Fibroblast of villous mesenchyme (primary cell): ENCODE data around the gene ARHGEF16. TPM values are rescaled to one million over a fixed set of nuclear protein-coding genes. Genes with fewer than 3 reads are reported as not detected.

Experiments
- DNase-seq: peaks from one replicate; pipeline ENCODE4 v3.0.0-alpha.2; 2010; ENCODE audit warnings: low read depth
- H3K4me3 ChIP-seq: 2 replicates; pipeline ENCODE4 v1.5.1; 2011; ENCODE audit warnings: low read depth, mild to moderate bottlenecking, low read length
- total RNA-seq: library from RNA; depleted of rRNA; stranded (reverse); fragments of >200 nt; gene quantifications from 2 replicates; pipeline ENCODE4 v1.2.3, GENCODE V29; 2012
- TF ChIP-seq, protein P1 (sequence below): IDR thresholded peaks from 2 replicates; pipeline ENCODE4 v1.5.1; 2012; ENCODE audit warnings: low read depth, mild to moderate bottlenecking, low read length; ENCODE audit not compliant: insufficient read depth

The ARHGEF16 gene
- total RNA-seq, 1 donor: 0.86 TPM

DNA sequence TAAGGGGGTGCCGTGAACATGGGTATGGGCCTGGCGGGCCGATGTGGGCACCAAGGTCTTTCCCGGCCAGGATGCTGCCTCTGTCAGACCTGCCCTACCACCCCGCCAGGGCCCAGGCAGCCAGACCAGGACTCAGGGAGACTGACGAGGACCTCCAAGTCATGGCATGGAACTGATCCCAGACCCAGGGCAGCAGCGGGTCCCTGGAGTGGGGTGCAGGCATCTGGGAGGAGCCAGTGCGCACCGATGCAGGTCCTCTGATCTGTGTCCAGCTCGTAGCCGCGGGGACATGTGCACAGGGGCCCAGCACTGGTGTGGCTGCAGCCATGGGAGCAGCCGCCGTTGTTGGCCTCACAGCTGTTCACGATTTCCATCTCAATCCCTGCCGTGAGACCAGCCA, 56.8 kb downstream of the ARHGEF16 start:
- no peak for DNase-seq
- H3K4me3 ChIP-seq: no peak overlapping the region
- TF ChIP-seq, protein P1, sequence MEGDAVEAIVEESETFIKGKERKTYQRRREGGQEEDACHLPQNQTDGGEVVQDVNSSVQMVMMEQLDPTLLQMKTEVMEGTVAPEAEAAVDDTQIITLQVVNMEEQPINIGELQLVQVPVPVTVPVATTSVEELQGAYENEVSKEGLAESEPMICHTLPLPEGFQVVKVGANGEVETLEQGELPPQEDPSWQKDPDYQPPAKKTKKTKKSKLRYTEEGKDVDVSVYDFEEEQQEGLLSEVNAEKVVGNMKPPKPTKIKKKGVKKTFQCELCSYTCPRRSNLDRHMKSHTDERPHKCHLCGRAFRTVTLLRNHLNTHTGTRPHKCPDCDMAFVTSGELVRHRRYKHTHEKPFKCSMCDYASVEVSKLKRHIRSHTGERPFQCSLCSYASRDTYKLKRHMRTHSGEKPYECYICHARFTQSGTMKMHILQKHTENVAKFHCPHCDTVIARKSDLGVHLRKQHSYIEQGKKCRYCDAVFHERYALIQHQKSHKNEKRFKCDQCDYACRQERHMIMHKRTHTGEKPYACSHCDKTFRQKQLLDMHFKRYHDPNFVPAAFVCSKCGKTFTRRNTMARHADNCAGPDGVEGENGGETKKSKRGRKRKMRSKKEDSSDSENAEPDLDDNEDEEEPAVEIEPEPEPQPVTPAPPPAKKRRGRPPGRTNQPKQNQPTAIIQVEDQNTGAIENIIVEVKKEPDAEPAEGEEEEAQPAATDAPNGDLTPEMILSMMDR: no peak

DNA sequence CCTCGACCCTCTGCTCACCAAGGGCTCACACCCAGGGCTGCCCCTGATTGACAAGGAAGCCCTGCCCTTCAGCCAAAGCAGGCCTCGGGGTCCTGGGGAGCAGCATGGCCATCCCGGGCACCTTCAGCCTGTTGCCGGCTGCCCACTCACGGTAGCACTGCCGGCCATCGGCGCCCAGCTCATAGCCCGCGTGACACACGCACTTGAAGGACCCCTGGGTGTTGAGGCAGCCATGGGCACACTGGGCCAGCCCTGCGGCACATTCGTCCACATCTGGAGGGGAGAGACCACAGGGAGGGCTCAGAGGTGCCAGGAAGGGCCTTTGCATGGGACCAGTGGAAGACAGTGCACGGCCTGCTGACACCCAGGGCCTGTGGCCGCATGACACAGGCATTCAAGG, 57.4 kb downstream of the ARHGEF16 start:
- TF ChIP-seq, protein P1: no peak
- no peak for DNase-seq
- H3K4me3 ChIP-seq: no peak overlapping the region

DNA sequence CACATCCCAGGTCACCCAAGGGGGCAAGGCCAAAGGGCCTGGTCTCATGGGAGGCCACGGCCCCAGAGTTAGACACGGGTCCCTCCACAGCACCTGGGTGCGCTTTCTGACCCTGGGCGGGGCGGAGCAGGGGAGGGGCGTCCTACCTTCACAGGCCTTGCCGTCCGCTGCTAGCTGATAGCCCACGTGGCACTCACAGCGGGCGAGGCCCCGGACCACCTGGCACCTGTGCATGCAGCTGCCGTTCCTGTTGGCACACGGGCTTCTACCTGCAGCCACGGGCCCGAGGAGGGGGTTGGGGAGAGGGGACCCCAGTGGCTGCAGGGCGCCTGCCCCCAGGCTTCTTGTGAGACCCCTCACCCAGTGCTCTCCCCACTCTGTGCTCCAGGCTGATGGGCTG, 59.9 kb downstream of the ARHGEF16 start:
- H3K4me3 ChIP-seq: no peak overlapping the region
- DNase-seq: no peak
- TF ChIP-seq, protein P1: no peak

DNA sequence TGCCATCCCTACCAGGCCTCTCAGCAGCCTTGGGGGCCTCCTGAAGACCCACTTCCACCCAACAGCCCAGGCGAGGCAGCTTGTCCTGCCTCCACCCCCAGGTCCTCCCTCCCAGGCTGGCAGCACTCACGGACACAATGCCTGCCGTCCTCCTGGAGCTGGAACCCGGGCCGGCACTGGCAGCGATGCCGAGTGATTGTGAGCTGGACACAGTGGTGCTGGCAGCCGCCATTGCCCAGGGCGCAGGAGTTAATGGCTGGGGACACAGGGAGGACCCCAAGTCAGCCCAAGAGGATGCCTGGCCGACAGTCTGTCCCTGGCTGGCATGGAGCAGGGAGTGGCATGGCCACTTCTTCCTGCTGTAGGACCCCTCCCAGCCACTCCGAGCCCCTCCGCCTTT, 60.8 kb downstream of the ARHGEF16 start:
- DNase-seq: no peak
- TF ChIP-seq, protein P1: no peak
- H3K4me3 ChIP-seq: no peak overlapping the region

DNA sequence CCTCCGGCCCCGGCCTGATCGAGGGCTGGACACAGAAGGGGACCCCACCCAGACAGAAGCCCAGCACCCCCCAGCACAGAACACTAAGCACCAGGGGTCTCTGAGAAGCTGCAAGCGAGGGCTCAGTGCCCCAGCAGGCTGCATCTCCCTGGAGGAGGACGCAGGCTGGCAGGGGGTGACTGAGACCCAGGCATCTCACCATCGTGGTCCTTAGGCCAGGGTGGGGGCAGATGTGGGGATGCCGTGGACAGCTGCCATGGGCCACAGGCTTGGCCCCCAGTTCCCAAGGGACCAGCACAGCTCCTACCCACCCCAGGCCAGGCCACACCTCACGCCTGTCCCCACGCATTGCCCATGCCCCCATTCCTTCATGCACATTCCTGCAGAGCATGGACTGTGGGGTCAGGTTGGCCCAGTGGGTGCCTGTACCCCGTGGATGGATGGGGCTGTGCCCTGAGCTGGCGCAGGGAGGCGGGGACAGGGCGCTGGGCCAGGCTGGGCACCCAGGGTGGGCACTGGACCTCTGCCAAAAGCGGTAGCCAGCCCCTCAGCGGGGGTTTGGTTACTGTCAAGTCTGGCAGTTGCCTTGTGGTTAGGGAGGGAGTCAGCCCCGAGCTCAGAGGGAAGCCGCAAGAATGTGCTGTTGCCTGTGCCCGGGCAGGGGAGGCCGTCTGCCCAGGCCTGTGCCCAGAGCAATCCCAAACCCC, 61.5 kb downstream of the ARHGEF16 start:
- no peak overlapping the region for H3K4me3 ChIP-seq
- DNase-seq: no peak
- TF ChIP-seq, protein P1: no peak

DNA sequence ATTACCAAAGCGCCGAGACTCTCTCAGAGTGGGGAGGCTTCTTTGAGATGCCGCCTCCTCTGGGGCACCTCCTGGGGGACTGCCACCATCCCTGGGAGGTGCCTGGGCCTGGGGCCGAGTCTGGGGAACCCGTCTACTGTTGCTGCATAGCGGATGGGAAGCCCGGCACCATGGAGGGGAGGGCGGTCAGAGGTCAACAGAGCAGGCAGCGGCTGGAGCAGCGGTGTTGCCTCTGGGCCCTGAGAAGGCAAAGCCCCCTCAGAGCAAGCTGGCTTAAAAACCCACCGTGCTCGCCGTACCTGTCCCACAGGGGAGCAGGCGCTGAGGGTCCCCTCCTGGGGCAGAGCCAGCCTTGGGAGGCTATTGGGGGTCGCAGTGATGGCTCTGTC, 62.0 kb downstream of the ARHGEF16 start:
- TF ChIP-seq, protein P1: no peak
- no peak overlapping the region for H3K4me3 ChIP-seq
- no peak for DNase-seq
